NCI-H2171 treated with DMSO at 0.1 percent for 48 hours (cell line): ENCODE measurements around the gene SOX9.
"Not testable (repeated sequence)": the region's sequence is repeated elsewhere in the genome, so short reads cannot be mapped to it uniquely, and the experiment has no call there.

Experiments
- DNase-seq: peaks from one replicate; lab custom pipeline; 2025; lab: John Stamatoyannopoulos, UW

SOX9 gene

GRCh38 chr17:72111336-72111923 lies 9.4 kb upstream of the SOX9 start:
- DNase-seq, result peak; percentile 56

- DNase-seq, result not testable (repeated sequence)
Measured at GRCh38 chr17:72111926-72112325, 8.9 kb upstream of the SOX9 start.

GRCh38 chr17:72113751-72114150 lies 7.1 kb upstream of the SOX9 start:
- DNase-seq, result no peak

- no peak for DNase-seq
Measured at GRCh38 chr17:72115781-72116525, 4.9 kb upstream of the SOX9 start.

GRCh38 chr17:72116661-72117521 lies 3.9 kb upstream of the SOX9 start:
- no peak for DNase-seq

GRCh38 chr17:72117535-72118334 lies 3.1 kb upstream of the SOX9 start:
- no peak for DNase-seq

- peak; percentile 58 for DNase-seq
Measured at GRCh38 chr17:72118335-72119076, 2.3 kb upstream of the SOX9 start.

- DNase-seq, result no peak
Measured at GRCh38 chr17:72119077-72119872, 1.5 kb upstream of the SOX9 start.

- no peak for DNase-seq
Measured at GRCh38 chr17:72119873-72120641, 763 bp upstream of the SOX9 start.

GRCh38 chr17:72121164-72122009 lies 567 bp downstream of the SOX9 start:
- DNase-seq, result peak; percentile 28

- peak; percentile 28 for DNase-seq
Measured at GRCh38 chr17:72122010-72122764, 1.4 kb downstream of the SOX9 start.

- DNase-seq, result no peak
Measured at GRCh38 chr17:72122765-72123529, 2.1 kb downstream of the SOX9 start.

- DNase-seq, result no peak
Measured at GRCh38 chr17:72123530-72124437, 3.0 kb downstream of the SOX9 start.

- no peak for DNase-seq
Measured at GRCh38 chr17:72124438-72124775, 3.6 kb downstream of the SOX9 start.

- peak; percentile 83 for DNase-seq
Measured at GRCh38 chr17:72125226-72125651, 4.4 kb downstream of the SOX9 start.

GRCh38 chr17:72125742-72126141 lies 4.9 kb downstream of the SOX9 start:
- DNase-seq, result no peak
